Pulmonary artery endothelial cell (primary cell): ENCODE data around the gene UTP20. TPM values are rescaled to one million over a fixed set of nuclear protein-coding genes. Genes with fewer than 3 reads are reported as not detected.

Source experiments
- DNase-seq: peaks from one replicate; pipeline ENCODE4 v3.0.0-alpha.2; 2011; ENCODE audit warnings: low read depth, low spot score
- total RNA-seq: library from RNA; depleted of rRNA; stranded (reverse); fragments of >200 nt; gene quantifications from 2 replicates; pipeline ENCODE4 v1.2.3, GENCODE V29; 2014

Gene UTP20
- total RNA-seq, 1 donor from 2014 or later, result 18.7 TPM

DNA sequence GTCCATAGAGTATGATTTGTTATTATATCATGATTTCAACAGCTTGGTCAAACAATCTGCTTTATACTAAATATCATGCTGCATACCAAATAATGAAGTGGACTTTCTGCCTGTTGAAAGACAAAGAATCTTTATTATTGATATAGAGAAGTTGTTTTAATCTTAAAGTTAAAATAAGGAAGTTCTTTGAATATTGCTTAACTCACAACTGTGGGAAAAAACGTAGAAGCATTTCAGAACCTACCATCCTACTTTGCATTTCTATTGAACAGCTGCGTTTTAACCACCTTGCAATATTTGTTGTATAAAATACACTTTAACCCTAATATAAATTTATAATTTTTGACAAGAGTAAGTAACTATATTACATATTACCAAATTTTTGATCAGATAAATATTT is 150.6 kb downstream of the UTP20 start:
- DNase-seq, result no peak

DNA sequence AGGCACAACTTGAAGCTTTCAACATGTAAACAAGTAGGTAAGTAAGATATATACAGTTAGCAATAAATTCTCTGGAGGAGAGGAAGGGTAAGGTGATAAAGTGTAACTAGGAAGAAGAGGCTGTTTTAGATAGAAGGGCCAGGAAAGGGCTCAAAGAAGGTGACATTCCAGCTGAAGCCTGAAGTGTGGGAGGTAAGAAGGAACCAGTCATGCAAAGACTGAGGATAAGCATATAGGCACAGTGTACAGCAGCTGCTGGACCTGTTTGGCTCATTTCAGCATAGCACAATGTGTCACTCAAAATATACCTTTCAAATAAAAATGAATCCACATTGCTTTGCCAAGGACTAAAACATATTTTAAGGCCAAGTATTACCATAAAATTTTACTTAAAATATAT is 156.2 kb downstream of the UTP20 start:
- no peak for DNase-seq

Other genes starting within 250 kb of the UTP20 start
- not detected in 2 replicates for gene SLC5A8, start 69.9 kb upstream of the UTP20 start, total RNA-seq
- 92.5 and 125 TPM in 2 replicates for gene ARL1, start 127.7 kb downstream of the UTP20 start, total RNA-seq
- gene SPIC, start 195.2 kb downstream of the UTP20 start, total RNA-seq, result not detected in 2 replicates